Transverse colon (tissue), 4 donors: ENCODE data around the gene CADPS2. TPM values are rescaled to one million over a fixed set of nuclear protein-coding genes. Genes with fewer than 3 reads are reported as not detected.
"Not testable (repeated sequence)": the region's sequence is repeated elsewhere in the genome, so short reads cannot be mapped to it uniquely, and the experiment has no call there.

Experiments used
- DNase-seq: peaks from one replicate; pipeline ENCODE4 v3.0.0-alpha.2; 2019
- H3K27ac ChIP-seq, 4 donors: fragments of 200-600 bp; sonication (generic); 2 replicates each; pipeline ENCODE4 v1.5.1; 2016 to 2018; ENCODE audit warnings: inconsistent platforms in 4 of 4
- H3K27me3 ChIP-seq: fragments of 200-600 bp; sonication (generic); 2 replicates; pipeline ENCODE4 v1.5.1; 2017; ENCODE audit warnings: inconsistent platforms
- H3K36me3 ChIP-seq, 4 donors: fragments of 200-600 bp; sonication (generic); 2 replicates each; pipeline ENCODE4 v1.5.1; 2017 to 2019; ENCODE audit warnings: inconsistent platforms in 4 of 4
- H3K4me1 ChIP-seq, 4 donors: fragments of 200-600 bp; sonication (generic); 2 replicates each; pipeline ENCODE4 v1.5.1; 2017 to 2020; ENCODE audit warnings: inconsistent platforms in 4 of 4
- H3K4me3 ChIP-seq, 4 donors: fragments of 200-600 bp; sonication (generic); 1 replicate in 1 of 4; 2 replicates in 3 of 4; pipeline versions ENCODE4 v1.5.1 to v1.6.1; 2017 to 2019; ENCODE audit warnings: inconsistent platforms in 4 of 4
- H3K9me3 ChIP-seq, 2 donors: fragments of 200-600 bp; sonication (generic); 2 replicates each; pipeline ENCODE4 v1.5.1; 2017 to 2019; ENCODE audit warnings: inconsistent platforms in 2 of 2
- CTCF ChIP-seq, 5 experiments: fragments of 200-600 bp in 3 of 5; fragments of 450-650 bp in 2 of 5; sonication (generic) in 3 of 5; IDR thresholded peaks; 1 replicate in 2 of 5; 2 replicates in 3 of 5; pipeline ENCODE4 v1.5.1; 2016 to 2017; ENCODE audit warnings: antibody characterized with exemption in 5 of 5, inconsistent platforms in 3 of 5, mild to moderate bottlenecking in 2 of 5, moderate library complexity in 1 of 5
- EP300 ChIP-seq: sonication (generic); formaldehyde crosslinking; IDR thresholded peaks from one replicate; pipeline ENCODE4 v1.6.1; 2017; ENCODE audit warnings: antibody characterized with exemption, low read depth
- POLR2A ChIP-seq: fragments of 450-650 bp; IDR thresholded peaks from one replicate; pipeline ENCODE4 v1.6.1; 2016; ENCODE audit warnings: antibody characterized with exemption, mild to moderate bottlenecking, moderate library complexity
- POLR2AphosphoS5 ChIP-seq, 3 donors: sonication (generic); formaldehyde crosslinking; IDR thresholded peaks; one replicate each; pipeline ENCODE4 v1.6.1; 2016; ENCODE audit warnings: antibody characterized with exemption in 3 of 3
- WGBS, 2 donors: methylation state at CpG; one replicate each; pipeline ENCODE4 v1.1.5; 2018; ENCODE audit warnings: low coverage in 1 of 2; 5-methylcytosine and 5-hydroxymethylcytosine counted together
- in situ Hi-C, 4 donors: fragments of 200-750 bp; cut with MboI; loops; one replicate each; pipeline versions ENCODE4 v1.15.0 to v1.15.1; 2017; ENCODE audit warnings: low sequenced_read_pairs in 3 of 4, low pct_ligation_motif_present in 1 of 4, low pct_unique_long_range_greater_than_20kb in 1 of 4
- intact Hi-C: fragments of 100-400 bp; cut with DNase I; formaldehyde crosslinking; loops from one replicate; pipeline ENCODE4 v1.15.1; 2023; ENCODE audit warnings: low total_unique reads
- total RNA-seq, 4 donors: library from RNA; depleted of rRNA; stranded (reverse); fragments of >200 nt; gene quantifications; one replicate each; pipeline ENCODE4 v1.1.0, GENCODE V29; 2016

The CADPS2 gene
- total RNA-seq, 4 donors from 2014 or later: 9.0 to 15.2 (median 12.6) TPM

GRCh38 chr7:122298131-122298530 is 588.1 kb downstream of the CADPS2 start:
- WGBS, 2 donors: 44 to 51% methylated on average over 2 of the region's 2 CpGs
- Histone ChIP-seq H3K27me3 (peaks cover 98% of the 10 kb centered on the region), H3K9me3 (no peaks in the 10 kb centered on the region), H3K4me1 (peaks cover 0 to 19% (median 12%) of the 10 kb centered on the region in 4 donors), H3K27ac (no peak overlapping the region), H3K36me3 (no peaks in the 10 kb centered on the region), H3K4me3 (no peak overlapping the region)
- DNase-seq: no peak
- in situ Hi-C loops: no loop called here
- TF ChIP-seq EP300 (no peak), POLR2A (no peak), POLR2AphosphoS5 (IDR thresholded peaks at IDR 0.05) (no peak), CTCF (IDR thresholded peaks at IDR 0.05) (no peak)
- intact Hi-C loops: no loop called here

- H3K4me1 ChIP-seq: no peaks in the 10 kb centered on the region
- H3K9me3 ChIP-seq: peaks cover 0 to 3% of the 10 kb centered on the region in 2 donors
- no peak overlapping the region for H3K4me3 ChIP-seq
- no peak overlapping the region for H3K27ac ChIP-seq
- 81 to 90% methylated on average over 2 of the region's 2 CpGs for WGBS, 2 donors
- intact Hi-C loops: no loop called here
- peaks cover 61% of the 10 kb centered on the region for H3K27me3 ChIP-seq
- DNase-seq: no peak
- in situ Hi-C loops: no loop called here
- H3K36me3 ChIP-seq: no peaks in the 10 kb centered on the region
- TF ChIP-seq POLR2A: no peak
- TF ChIP-seq CTCF (IDR thresholded peaks at IDR 0.05): no peak
- no peak for TF ChIP-seq EP300
- no peak for TF ChIP-seq POLR2AphosphoS5 (IDR thresholded peaks at IDR 0.05)
Observed at GRCh38 chr7:122291189-122291588, 595.1 kb downstream of the CADPS2 start.

GRCh38 chr7:122290476-122290875 is 595.8 kb downstream of the CADPS2 start:
- Histone ChIP-seq H3K4me3 (no peak overlapping the region), H3K4me1 (no peaks in the 10 kb centered on the region), H3K36me3 (no peaks in the 10 kb centered on the region), H3K27ac (no peak overlapping the region), H3K9me3 (peaks cover 0 to 3% of the 10 kb centered on the region in 2 donors), H3K27me3 (peaks cover 55% of the 10 kb centered on the region)
- in situ Hi-C loops: no loop called here
- no peak for TF ChIP-seq POLR2AphosphoS5 (IDR thresholded peaks at IDR 0.05)
- TF ChIP-seq EP300: no peak
- no peak for TF ChIP-seq POLR2A
- TF ChIP-seq CTCF (IDR thresholded peaks at IDR 0.05): no peak
- WGBS, 2 donors: 80 to 90% methylated on average over 1 of the region's 1 CpG
- intact Hi-C loops: no loop called here
- no peak for DNase-seq

- Histone ChIP-seq H3K9me3 (peaks cover 0 to 3% of the 10 kb centered on the region in 2 donors), H3K36me3 (no peaks in the 10 kb centered on the region), H3K4me3 (no peak overlapping the region), H3K4me1 (no peaks in the 10 kb centered on the region), H3K27me3 (peaks cover 45% of the 10 kb centered on the region), H3K27ac (no peak overlapping the region)
- 47% methylated on average over 1 of the region's 1 CpG; no CpG with 5 or more reads in 1 of the 2 donors for WGBS, 2 donors
- DNase-seq: no peak
- in situ Hi-C loops (no loop called here), intact Hi-C loops (no loop called here)
- TF ChIP-seq POLR2A (no peak), POLR2AphosphoS5 (IDR thresholded peaks at IDR 0.05) (no peak), CTCF (IDR thresholded peaks at IDR 0.05) (no peak), EP300 (no peak)
Observed at GRCh38 chr7:122289426-122289825, 596.8 kb downstream of the CADPS2 start.

GRCh38 chr7:122284608-122285007 is 601.7 kb downstream of the CADPS2 start:
- H3K9me3 ChIP-seq, H3K36me3 ChIP-seq, H3K4me1 ChIP-seq, H3K27me3 ChIP-seq, intact Hi-C loops, H3K27ac ChIP-seq, DNase-seq, in situ Hi-C loops: not testable (repeated sequence)
- peak overlapping the region in 1 of 4 donors; percentile 26 for H3K4me3 ChIP-seq
- 79 to 94% methylated on average over 8 to 14 of the region's 24 CpGs for WGBS, 2 donors
